OCI-LY7 (cell line): Measurements from ENCODE around the gene SPATS2L.

ENCODE experiments used
- EZH2phosphoT487 ChIP-seq: fragments of 200-600 bp; sonication (generic); IDR thresholded peaks from 2 replicates; pipeline ENCODE4 v1.6.1; 2018; ENCODE audit warnings: low read depth, borderline replicate concordance, mild to moderate bottlenecking, mixed run types, antibody characterized with exemption, low read length, moderate library complexity, mixed read lengths
- TF ChIP-seq, protein P1 (sequence below): fragments of 200-600 bp; sonication (generic); conservative IDR thresholded peaks from 2 replicates; pipeline ENCODE4 v1.5.1; 2014; ENCODE audit warnings: mild to moderate bottlenecking, antibody characterized with exemption, low read length, moderate library complexity, mixed read lengths

DNA sequence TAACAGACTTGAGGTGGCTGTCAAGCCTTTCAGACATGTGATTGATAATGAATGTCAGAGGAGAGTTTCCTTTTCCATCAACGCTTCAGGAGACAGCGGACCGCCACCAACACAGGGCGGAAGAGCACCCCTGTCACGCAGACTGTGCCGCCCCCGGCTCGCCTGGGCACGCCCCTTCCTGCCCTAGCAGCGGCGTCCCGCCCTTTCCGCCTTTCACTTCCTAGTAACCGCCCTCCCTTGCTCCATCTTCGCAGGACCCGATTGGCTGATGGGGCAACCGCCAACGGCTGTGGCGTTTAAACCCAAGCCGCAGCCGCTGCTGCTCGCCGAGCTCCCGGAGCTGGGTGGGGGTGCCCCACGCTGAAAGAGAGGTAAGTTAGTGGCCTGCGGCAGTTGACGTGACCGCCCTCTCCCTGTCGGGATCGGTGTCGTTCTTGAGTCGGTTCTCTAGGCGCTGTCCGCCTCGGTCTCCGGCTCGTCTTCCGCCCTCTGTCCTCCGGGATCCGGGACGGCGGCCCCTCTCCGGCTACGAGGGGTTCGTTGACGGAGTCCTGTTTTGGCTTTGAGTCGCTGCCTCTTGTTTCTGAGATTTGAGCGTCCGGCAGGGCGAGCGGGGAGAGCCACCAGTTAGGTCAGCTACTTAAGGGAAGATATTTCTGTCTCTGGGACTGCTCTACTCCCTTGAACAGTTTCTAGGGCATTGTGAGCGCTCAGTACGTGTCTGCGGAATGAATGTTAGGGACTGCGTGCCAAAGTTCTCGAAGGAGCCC lies 219.6 kb downstream of the SPATS2L start, which contains the start of gene SGO2:
- TF ChIP-seq, protein P1, sequence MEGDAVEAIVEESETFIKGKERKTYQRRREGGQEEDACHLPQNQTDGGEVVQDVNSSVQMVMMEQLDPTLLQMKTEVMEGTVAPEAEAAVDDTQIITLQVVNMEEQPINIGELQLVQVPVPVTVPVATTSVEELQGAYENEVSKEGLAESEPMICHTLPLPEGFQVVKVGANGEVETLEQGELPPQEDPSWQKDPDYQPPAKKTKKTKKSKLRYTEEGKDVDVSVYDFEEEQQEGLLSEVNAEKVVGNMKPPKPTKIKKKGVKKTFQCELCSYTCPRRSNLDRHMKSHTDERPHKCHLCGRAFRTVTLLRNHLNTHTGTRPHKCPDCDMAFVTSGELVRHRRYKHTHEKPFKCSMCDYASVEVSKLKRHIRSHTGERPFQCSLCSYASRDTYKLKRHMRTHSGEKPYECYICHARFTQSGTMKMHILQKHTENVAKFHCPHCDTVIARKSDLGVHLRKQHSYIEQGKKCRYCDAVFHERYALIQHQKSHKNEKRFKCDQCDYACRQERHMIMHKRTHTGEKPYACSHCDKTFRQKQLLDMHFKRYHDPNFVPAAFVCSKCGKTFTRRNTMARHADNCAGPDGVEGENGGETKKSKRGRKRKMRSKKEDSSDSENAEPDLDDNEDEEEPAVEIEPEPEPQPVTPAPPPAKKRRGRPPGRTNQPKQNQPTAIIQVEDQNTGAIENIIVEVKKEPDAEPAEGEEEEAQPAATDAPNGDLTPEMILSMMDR = no peak
- no peak for TF ChIP-seq EZH2phosphoT487
